Measurements from ENCODE around the gene HDAC3.

Gene HDAC3

DNA sequence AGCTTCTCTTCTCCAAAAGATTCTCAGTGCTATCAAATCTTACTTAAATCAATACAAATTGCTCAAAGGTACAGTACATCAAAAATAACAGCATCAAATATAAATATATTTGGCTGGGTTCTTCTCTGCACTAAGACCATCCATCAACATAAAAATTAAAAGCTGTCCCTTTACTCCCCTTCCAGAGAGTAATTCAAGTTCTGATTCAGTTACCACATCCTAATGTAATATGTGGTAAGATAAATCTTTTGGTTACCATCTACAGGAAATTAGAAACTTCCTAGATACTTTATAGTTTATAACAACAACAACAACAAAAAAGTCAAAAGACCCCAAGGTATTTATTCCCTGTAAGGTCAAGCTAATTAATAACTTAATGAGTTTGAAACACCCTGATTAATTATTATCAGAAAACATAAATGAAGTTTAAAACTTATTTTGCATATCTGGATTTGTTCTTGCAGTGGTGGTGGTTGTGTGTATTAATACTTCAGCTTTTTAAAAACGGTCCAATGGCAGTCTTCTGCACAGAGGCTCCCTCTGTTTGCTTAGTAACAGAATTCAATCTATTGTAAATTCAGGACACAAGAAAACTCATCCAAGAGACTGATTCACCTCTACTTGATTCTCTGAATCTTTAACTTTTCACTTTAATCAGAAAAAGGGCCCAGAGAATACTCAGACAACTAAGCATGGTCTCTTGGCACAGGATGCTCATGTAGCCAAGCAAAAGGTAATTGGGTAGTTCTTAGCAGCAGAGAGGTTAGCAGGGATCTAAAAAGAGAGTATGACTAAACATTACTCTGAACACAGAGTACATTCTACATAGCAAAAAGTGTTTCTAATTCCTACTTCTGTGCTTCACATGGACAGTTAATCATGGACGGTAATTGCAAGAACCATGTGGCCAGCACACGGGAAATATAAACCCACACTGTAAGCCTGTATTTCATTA is 38.0 kb downstream of the HDAC3 start:
- peak; percentile 36 for DNase-seq

DNA sequence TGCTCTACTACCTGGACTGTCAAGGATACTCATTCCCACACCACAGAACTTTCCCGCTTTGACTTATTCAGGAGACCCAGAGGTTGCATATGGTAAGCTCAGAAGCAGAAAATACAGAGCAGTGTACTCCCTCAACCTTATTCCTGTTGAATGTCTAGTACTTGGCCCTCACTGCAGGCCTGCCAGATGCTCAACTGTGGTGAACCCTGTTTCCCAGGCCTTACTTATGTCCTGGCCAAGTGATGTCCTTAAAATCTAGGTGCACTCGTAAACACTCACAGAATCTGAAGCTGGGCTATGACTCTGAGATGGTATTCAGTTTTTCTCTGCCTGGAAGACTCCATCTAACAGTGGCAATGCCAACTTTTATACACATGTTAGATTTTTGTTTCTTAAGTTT is 38.8 kb downstream of the HDAC3 start:
- no peak for DNase-seq

DNA sequence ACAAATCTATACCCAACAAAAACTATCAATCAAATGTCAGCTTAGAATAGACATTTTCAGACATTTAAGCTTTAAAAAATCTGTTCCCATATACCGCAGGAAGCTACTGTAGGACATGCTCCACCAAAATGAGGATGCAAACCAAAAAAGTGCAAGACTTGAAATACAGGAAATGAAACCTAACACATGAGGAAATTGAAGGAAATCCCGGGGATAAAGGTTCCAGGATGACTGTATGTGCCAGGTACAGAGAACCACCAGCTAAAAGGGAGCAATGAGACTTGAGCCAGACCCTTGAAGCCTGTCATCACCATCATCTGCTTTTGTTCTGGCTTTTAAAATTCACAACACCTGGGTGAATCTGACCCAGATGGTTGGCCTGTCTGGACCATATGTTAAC is 39.3 kb downstream of the HDAC3 start:
- DNase-seq, result no peak

DNA sequence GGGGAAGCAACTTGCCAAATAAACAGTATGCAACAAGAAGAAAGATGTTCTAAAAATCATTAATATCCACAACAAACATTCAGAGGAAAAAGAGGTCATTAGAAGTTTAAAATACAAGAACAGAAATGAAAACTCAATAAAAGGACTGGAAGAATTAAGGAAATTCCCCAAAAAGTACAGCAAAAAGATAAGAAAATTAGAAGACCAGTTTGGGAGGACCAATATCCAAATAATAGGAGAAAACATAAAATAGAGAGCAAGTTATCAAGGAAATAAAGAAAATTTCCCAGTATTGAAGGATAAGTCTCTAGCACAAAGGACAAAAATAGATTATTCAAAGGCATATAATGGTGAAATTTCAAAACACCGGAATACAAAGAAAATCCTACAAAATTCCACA is 39.8 kb downstream of the HDAC3 start:
- DNase-seq, result no peak

DNA sequence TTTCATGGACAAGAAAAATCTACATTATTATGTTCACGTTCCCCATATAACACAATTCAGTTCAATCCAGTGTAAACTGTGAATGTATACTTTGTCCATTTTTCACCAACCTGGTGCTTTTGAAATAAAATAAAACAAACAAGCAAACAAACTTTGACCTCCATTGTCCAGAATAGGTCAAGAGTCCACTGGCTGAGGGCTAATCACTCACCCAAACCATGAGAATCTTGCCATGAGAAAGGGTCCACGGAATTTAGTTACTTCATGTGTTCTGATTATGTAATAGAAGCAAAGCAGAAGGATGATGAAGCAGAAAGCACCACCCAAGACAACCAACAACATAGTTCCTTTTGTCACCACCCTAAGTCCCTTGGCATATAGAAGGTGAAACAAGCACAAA is 46.5 kb downstream of the HDAC3 start:
- no peak for DNase-seq

DNA sequence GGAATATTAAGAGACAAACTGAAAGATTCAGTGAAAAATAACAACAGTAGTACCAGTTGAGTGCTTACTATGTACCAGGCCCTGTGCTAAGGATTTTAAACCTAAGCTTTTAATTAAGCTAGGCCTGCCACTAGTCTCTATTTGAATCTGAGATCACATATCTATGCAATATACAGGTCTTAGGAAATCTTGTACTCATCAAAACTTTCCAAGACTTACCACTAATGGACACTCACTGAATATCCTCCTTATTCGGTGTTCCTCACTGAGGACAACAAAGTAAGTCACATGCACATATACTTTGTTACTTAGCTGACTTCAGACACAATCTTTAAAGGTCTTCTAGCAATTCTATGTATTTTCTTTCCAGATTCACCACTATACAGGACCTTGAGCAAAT is 50.4 kb downstream of the HDAC3 start:
- DNase-seq, result no peak

DNA sequence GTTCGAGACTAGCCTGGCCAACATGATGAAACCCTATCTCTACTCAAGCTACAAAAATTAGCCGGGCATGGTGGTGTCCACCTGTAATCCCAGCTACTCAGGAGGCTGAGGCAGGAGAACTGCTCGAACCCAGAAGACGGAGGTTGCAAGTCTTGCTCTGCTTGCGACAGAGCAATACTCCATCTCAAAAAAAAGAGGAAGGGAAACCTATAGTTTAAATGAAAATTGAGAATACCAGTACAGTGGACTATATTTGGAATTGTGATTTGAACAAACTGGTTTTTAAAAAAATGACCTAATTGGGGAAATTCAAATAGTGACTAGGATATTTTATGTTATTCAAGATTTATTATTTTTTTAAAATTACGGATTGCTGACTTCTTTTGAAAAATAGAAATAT is 51.1 kb downstream of the HDAC3 start:
- DNase-seq, result no peak

DNA sequence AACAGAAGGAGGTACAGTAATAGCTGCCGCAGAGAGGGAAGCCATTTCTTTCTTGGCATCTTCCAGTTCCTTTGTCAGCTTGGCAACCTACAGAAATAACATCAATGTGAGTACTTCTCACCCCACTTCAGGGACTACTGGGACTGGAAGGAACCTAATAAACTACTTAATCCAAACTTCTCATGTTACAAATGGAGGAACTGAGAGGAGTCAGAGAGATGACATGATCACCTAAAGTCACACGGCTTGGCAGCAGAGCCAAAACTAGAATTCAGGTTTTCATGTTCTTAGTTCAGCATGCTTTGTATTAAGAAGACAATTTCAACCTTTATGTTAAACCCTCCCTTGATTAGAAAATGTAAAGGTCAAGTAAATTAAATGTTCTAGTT is 62.5 kb downstream of the HDAC3 start:
- no peak for DNase-seq

DNA sequence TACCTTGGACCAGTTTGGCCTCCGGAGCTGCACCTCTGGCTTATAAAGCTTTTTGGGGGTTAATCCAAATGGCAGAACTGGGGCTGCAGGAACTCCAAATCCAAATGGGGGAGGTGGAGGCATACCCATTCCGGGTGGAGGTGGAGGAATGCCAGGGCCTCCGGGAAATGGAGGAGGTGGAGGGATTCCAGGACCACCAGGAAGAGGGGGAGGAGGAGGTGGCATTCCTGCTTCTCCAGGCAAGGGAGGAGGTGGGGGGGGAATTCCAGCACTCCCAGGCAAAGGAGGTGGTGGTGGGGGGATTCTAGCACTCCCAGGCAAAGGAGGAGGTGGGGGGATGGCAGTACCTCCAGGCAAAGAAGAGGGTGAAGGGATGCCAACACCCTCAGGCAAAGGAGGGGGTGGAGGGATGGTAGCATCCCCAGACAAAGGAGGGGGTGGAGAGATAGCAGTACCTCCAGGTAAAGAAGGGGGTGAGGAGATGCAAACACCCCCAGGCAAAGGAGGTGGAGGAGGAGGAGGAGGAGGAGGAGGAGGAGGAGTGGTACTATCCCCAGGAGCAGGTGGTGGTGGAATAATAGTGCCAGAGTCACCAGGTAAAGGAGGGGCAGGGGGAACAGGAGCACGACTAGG is 63.0 kb downstream of the HDAC3 start:
- no peak for DNase-seq
